Mononuclear cell (primary cell): ENCODE data around the gene ADRA2C. TPM values are rescaled to one million over a fixed set of nuclear protein-coding genes. Genes with fewer than 3 reads are reported as not detected.

Experiments
- H3K27me3 ChIP-seq: 2 replicates; pipeline ENCODE4 v1.6.0; 2011; ENCODE audit warnings: low read length, control low read depth; ENCODE audit not compliant: insufficient read depth
- H3K4me1 ChIP-seq: 2 replicates; pipeline ENCODE4 v1.5.1; 2011; ENCODE audit warnings: mild to moderate bottlenecking, low read length, control low read depth; ENCODE audit not compliant: insufficient read depth
- H3K4me3 ChIP-seq: 2 replicates; pipeline ENCODE4 v1.5.1; 2011; ENCODE audit warnings: mild to moderate bottlenecking, low read length, moderate library complexity
- H3K9me3 ChIP-seq: 2 replicates; pipeline ENCODE4 v1.5.1; 2011; ENCODE audit warnings: low read depth, mild to moderate bottlenecking, control low read depth, low read length
- total RNA-seq: library from RNA; depleted of rRNA; stranded (reverse); fragments of >200 nt; gene quantifications from one replicate; pipeline ENCODE4 v1.2.3, GENCODE V29; 2012

ADRA2C gene
- not detected for total RNA-seq

DNA sequence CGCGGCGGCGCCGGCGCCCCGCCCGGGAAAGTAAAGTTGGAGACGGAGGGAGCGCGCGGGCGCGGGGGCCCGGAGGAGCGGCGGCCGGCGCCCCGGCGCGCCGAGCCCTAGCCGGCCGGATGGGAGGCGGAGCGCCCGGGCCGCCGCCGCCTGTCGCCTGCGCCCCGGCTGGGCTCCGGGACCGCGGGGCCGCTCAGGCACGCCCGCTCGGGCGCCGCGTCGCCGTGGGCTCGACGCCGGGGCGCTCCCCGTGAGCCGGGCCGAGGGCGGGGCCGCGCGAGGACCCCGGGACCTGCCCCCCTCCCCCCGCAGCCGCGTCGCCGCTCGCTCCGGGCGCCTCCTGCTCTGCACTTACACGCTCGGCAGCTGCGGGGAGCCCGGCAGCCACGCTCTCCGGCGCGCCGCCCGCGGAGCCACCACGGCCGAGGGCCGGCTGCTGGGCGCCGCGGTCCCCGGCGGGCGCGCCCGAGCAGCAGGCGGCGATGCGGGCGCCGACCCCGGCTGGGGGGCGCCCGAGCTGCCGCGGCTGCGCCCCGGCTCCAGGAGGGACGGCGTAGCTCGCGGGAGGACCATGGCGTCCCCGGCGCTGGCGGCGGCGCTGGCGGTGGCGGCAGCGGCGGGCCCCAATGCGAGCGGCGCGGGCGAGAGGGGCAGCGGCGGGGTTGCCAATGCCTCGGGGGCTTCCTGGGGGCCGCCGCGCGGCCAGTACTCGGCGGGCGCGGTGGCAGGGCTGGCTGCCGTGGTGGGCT, at the start of gene ADRA2C:
Gene ADRA2C (plus strand): TSS at position 350 of the 749 bp plus-strand sequence. CDS start 222 bp downstream, at position 572.
- Histone ChIP-seq H3K9me3 (no peaks in the 10 kb centered on the region), H3K27me3 (peaks cover 15% of the 10 kb centered on the region), H3K4me3 (no peak within 1 kb of the TSS), H3K4me1 (no peaks in the 10 kb centered on the region)

DNA sequence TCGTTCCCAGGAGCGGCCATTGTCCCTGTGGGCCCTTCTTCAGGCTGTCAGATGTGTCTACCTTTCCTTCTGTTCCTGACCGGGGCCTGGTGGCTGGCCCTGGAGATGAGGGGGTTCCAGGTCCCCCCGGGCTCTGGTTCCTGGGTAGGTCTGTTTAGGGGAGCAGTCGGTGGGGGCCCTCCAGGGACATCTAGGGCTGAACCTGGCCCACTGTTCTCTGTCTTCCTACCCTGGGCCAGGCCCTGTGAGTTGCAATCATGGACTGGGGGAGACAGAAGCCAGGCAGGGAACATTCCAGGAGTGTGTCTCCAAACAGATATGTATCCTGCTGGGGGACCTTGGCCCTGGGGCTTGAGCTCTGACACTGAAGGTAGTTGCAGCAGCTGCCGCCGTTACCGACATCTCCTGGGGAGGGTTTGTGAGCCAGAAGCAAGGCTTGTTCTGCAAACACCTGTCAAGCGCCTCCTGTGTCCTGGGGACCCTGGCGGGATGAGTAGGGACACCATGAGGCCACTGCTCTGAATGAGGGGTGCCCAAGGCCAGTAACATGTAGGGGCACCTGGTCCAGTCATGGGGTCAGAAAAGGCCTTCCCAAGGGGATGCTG, 49.5 kb upstream of the ADRA2C start:
- Histone ChIP-seq H3K9me3 (no peaks in the 10 kb centered on the region), H3K4me1 (no peaks in the 10 kb centered on the region), H3K27me3 (no peaks in the 10 kb centered on the region), H3K4me3 (no peak overlapping the region)

DNA sequence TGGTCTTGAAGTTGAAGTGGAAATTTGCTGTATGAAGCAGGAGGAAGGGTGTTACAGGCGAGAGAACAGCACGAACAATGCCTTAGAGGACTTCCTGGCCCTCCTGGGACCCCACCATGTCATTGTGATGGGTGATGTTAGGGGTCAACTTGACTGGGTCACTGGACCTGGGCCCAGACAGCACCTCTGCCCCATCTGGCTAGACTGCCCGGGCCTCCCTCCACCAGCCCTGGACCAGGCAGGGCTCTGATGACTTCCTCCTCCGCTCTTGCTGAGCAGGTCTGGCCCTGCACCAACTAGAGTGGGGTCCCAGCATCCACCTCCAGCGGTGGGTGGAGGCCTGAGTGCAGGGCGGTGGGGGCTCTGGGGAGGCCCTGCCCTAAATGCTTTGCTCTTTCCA, 48.9 kb upstream of the ADRA2C start:
- no peaks in the 10 kb centered on the region for H3K4me1 ChIP-seq
- H3K27me3 ChIP-seq = no peaks in the 10 kb centered on the region
- H3K4me3 ChIP-seq = no peak overlapping the region
- no peaks in the 10 kb centered on the region for H3K9me3 ChIP-seq

DNA sequence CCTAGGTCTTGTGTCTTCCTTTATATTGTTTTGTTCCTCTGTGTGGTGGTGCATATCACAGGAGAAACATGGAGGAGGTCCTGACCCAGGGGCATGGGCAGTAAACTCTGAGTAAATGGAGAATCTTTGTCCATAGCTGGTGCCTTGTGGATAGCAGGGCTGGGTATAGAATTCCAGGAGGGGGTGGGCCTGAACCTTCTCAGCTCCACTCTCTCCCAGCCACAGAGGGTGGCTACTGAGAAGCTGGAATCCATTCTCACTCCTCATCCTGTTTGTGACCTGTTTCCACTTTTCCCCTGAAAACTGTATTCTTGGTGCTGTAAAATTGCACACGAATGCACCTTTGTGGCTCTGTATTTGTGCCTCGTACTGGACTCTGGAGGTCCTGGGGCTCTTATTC, 47.7 kb upstream of the ADRA2C start:
- Histone ChIP-seq H3K27me3 (no peaks in the 10 kb centered on the region), H3K9me3 (no peaks in the 10 kb centered on the region), H3K4me3 (no peak overlapping the region), H3K4me1 (no peaks in the 10 kb centered on the region)

DNA sequence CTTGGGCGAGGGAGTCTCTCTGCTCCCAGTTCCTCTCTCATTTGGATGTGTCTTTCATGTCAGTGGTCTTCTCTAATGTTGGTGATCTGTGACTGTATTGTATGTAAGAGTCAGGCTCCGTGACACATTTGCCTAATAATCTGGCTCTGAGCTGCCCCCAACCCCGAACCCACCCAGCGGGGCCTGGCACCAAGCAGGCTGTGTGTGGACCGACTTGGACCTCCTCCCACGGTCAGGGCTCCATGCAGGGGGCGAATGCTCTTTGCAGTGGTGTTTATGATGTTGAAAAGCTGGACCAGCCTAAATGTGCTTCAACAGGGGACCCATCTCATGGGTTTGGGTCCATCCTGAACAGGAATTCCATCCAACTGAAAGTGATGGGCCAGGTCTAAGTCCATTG, 47.0 kb upstream of the ADRA2C start:
- no peaks in the 10 kb centered on the region for H3K9me3 ChIP-seq
- no peaks in the 10 kb centered on the region for H3K4me1 ChIP-seq
- peaks cover 2% of the 10 kb centered on the region for H3K27me3 ChIP-seq
- H3K4me3 ChIP-seq = no peak overlapping the region

DNA sequence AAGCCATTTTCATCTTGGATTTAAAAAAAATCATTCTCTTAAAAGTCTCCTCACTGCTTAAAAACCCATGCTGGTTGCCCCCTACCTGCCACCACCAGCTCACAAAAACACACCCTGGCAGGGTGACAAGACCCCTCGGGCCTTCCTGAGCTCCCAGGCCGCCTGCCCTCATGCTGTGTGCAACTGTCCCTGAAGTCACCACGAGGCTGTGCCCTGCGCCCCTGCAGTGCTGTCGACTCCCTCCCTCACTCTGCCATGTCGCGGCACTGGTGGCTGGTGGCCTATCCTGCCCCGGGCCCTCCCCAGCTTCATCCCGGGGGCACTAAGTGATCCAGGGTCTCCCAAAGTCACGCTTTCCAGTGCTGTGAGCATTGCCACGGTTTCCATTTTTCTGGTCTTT, 46.3 kb upstream of the ADRA2C start:
- Histone ChIP-seq H3K4me1 (no peaks in the 10 kb centered on the region), H3K27me3 (peaks cover 5% of the 10 kb centered on the region), H3K4me3 (no peak overlapping the region), H3K9me3 (no peaks in the 10 kb centered on the region)

DNA sequence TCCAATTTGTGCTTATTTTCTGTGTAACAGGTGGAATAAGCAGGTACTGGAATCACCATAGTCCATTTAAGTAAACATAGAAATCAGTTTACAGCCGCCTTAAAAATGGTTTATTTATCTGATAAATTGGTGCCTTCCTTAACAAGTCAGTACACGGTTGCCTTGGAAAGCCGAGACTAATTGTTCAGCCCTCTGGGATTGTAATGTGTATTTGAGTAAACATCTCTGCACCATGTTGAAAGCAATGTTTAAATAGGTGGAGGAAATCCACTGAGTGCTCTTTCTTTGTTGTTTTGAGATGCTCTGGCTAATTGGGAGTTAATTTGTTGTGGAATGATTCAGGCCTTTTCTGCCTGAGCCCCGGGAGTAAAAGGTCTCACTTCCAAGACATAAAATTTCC, 45.7 kb upstream of the ADRA2C start:
- Histone ChIP-seq H3K27me3 (peaks cover 7% of the 10 kb centered on the region), H3K4me1 (no peaks in the 10 kb centered on the region), H3K4me3 (no peak overlapping the region), H3K9me3 (no peaks in the 10 kb centered on the region)

DNA sequence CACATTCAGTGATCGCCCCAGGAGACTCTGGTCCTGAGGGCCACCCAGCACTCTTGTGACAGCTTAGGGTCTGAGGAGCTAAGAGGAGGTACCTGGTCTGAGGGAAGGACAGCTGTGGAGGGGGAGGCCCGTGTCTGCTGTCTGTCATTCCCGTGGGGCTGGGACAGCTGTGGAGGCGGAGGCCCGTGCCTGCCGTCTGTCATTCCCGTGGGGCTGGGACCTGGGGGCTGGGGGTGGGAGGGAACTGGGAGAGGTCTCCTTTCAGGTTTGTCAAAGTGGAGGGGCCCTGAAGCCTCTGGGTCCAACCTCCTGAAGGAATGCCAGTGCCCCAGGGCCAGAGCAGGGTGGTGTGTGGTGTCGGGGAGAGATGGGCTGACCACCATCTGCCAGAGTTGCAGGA, 45.0 kb upstream of the ADRA2C start:
- peaks cover 7% of the 10 kb centered on the region for H3K27me3 ChIP-seq
- H3K4me3 ChIP-seq = no peak overlapping the region
- no peaks in the 10 kb centered on the region for H3K4me1 ChIP-seq
- no peaks in the 10 kb centered on the region for H3K9me3 ChIP-seq

DNA sequence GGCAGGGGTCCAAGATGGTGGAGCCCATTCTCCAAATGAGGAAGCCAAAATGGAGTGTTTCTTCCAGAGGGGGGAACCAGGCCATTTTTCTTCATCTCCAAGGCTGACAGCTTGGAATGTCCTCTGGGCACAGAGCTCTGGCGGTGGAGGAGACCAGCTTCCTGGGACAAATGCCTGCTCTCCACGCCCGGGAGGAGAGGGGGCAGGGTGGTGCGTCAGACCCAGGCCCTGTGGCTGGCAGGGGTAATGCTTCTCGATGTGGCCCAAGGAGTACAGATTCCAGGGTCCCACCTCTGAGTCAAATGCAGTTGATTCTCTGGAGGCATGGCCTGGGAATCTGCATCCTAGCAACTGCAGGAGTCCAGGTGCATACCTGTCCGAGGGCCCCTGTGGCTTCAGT, 44.6 kb upstream of the ADRA2C start:
- no peak overlapping the region for H3K4me3 ChIP-seq
- no peaks in the 10 kb centered on the region for H3K9me3 ChIP-seq
- H3K4me1 ChIP-seq = no peaks in the 10 kb centered on the region
- H3K27me3 ChIP-seq = peaks cover 7% of the 10 kb centered on the region

DNA sequence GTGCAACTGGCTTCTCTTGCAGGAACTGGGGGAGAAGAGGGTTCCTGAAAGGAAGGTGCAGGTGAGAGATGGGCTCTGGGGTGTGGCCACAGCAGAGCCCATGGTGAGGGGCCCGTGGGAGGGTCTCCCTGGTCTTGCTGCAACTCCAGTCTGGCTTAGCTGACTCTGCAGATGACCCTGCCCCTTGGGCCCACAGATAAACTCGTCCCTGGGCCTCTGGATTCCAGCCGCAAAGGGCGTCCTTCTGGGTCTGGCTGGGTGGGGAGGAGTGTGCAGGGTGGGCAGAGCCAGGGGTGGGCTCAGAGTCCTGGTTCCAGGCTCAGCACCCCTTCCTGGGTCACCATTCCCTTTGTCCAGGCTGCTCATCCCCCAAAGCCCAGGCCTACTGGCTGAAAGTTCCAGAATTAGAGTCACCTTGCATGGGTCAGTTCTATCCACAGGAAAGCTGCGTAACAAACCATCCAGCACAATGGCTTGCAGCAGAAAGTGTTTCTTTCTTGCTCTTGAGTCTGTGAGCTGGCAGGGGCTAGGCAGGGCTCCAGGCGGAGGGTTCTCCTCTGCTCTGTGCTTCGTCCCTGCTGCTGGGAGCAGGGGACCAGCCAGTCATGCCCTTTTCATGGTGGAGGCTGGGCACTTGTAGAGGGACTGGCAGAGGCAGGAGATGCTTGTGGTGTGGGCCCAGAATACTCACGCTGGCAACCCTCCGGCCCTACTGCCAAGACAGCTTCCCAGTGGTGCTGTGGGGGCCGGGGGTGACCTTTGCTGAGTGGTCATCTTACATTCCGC, 43.5 kb upstream of the ADRA2C start:
- H3K27me3 ChIP-seq = peaks cover 7% of the 10 kb centered on the region
- H3K4me1 ChIP-seq = no peaks in the 10 kb centered on the region
- no peak overlapping the region for H3K4me3 ChIP-seq
- no peaks in the 10 kb centered on the region for H3K9me3 ChIP-seq

DNA sequence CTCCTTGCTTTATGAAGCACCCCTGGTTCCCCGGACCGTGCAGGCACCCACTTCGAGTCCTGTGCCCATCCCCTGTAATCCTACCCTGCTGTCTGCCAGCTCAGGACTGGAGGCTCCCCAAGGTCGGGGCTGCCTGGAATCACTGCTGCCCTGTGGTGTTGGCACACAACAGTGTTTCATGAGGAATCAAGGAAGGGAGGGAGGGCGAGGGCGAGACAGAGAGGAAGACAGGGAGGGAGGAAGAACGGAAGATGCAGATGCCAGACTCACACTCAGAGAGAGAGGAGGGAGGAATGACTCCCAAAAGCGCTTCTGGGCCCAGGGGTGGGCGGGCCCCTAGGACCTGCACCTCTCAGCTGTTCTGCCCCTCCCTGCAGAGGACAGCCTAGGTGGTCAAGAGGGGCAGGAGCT, 42.9 kb upstream of the ADRA2C start:
- H3K27me3 ChIP-seq = peaks cover 7% of the 10 kb centered on the region
- no peaks in the 10 kb centered on the region for H3K9me3 ChIP-seq
- H3K4me1 ChIP-seq = no peaks in the 10 kb centered on the region
- no peak overlapping the region for H3K4me3 ChIP-seq

DNA sequence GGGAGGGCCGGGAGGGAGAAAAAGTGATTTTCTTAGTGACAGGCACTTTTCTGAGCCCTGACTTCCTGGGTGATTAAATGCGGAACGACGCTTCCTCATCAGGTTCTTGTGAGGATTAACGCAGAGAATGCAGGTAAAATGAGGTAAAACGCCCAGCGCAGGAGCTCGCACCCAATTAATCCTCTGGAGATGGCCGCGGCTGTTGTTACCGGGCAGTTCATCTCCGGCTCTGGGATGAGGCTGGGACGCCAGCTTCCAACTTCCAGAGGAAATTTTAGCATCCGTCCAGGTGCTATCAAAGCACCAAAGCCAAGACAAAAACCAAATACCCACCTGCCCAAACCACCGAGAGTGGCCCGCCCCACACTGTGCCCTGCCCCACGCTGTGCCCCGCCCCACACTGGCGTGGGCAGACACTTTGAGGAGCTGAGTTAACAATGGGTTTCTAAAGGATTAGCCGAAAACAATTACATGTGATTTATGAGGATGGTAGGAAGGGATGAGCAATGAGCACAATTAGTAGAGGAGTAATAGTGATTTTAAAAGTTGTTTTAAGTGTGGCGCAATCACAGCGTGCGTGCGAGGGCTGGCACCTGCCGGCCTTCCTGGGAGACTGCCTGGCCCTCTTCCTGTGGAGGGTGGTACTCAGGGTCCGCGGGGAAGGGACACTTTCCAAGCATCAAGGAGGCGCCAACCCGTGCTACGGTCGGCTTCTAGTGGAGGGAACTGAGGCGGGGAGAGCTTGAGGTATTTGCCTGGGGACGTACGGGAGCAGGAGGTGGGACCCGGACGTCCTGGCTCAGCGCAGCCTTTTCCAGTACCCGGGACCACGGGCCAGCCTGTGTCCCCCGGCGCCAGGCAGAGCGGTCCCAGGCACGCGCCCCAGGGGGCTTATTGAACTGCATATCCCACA, 41.6 kb upstream of the ADRA2C start:
- Histone ChIP-seq H3K4me1 (no peaks in the 10 kb centered on the region), H3K4me3 (no peak overlapping the region), H3K9me3 (no peaks in the 10 kb centered on the region), H3K27me3 (peaks cover 7% of the 10 kb centered on the region)

DNA sequence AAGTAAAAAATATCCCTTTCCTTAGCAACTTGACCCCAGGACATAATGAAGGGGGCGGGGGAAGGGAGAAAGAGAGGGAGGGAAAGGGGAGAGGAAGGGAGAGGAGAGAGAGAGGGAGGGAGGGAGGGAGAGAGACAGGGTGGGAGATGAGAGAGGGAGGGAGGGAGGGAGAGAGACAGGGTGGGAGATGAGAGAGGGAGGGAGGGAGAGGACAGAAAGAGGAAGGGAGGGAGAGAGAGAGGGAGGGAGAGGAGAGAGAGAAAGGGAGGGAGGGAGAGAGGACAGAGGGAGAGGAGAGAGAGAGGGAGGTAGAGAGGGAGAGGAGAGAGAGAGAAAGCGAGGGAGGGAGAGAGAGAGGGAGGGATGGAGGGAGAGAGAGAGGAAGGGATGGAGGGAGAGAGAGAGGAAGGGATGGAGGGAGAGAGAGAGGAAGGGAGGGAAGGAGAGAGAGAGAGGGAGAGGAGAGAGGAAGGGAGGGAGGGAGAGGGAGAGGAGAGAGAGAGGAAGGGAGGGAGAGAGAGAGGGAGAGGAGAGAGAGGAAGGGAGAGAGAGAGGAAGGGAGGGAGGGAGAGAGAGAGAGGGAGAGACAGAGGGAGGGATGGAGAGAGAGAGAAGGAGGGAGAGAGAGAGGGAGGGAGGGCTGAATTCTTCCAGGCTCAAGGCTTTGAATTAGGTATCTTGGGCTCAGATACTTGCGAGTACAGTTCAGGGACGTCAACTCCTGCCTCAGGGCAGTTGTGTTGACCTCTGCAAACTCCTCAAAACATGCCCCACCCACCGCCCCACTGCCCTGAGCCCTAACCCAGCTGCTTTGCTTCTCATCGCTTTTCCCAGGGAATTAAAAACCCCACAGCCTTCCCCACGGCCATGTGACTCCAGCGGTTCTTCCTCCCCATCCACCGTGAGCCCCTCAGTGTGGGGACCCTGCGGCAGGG, 40.0 kb upstream of the ADRA2C start:
- Histone ChIP-seq H3K27me3 (peaks cover 7% of the 10 kb centered on the region), H3K4me3 (no peak overlapping the region), H3K9me3 (no peaks in the 10 kb centered on the region), H3K4me1 (no peaks in the 10 kb centered on the region)
